Spleen (tissue), 11 donors: ENCODE data around the gene ZNF516. TPM values are rescaled to one million over a fixed set of nuclear protein-coding genes. Genes with fewer than 3 reads are reported as not detected.

ENCODE experiments used
- DNase-seq: peaks from one replicate; pipeline ENCODE4 v3.0.0-alpha.2; 2020
- H3K27ac ChIP-seq, 8 donors: fragments of 200-600 bp; sonication (generic) in 7 of 8; 1 replicate in 4 of 8; 2 replicates in 4 of 8; pipeline versions ENCODE4 v1.5.0 to v1.8.0; 2016 to 2021; ENCODE audit warnings: inconsistent platforms in 4 of 8, mild to moderate bottlenecking in 4 of 8, moderate library complexity in 1 of 8
- H3K27me3 ChIP-seq, 7 donors: fragments of 200-600 bp; sonication (generic) in 6 of 7; replicated peaks in 1 of 7; 1 replicate in 4 of 7; 2 replicates in 3 of 7; pipeline versions ENCODE4 v1.5.0 to v1.8.0; 2016 to 2021; ENCODE audit warnings: inconsistent platforms in 3 of 7, mild to moderate bottlenecking in 1 of 7
- H3K36me3 ChIP-seq, 6 donors: fragments of 200-600 bp; sonication (generic) in 5 of 6; 1 replicate in 4 of 6; 2 replicates in 2 of 6; pipeline versions ENCODE4 v1.5.0 to v1.8.0; 2016 to 2021; ENCODE audit warnings: inconsistent platforms in 2 of 6
- H3K4me1 ChIP-seq, 6 donors: fragments of 200-600 bp; sonication (generic) in 5 of 6; 1 replicate in 3 of 6; 2 replicates in 3 of 6; pipeline versions ENCODE4 v1.5.0 to v1.8.0; 2016 to 2021; ENCODE audit warnings: inconsistent platforms in 3 of 6
- H3K4me3 ChIP-seq, 8 donors: fragments of 200-600 bp; sonication (generic) in 7 of 8; 1 replicate in 4 of 8; 2 replicates in 4 of 8; pipeline versions ENCODE4 v1.5.0 to v1.8.0; 2016 to 2021; ENCODE audit warnings: inconsistent platforms in 4 of 8, mild to moderate bottlenecking in 4 of 8, moderate library complexity in 2 of 8
- H3K9me3 ChIP-seq, 8 donors: fragments of 200-600 bp; sonication (generic) in 7 of 8; 1 replicate in 4 of 8; 2 replicates in 4 of 8; pipeline versions ENCODE4 v1.5.0 to v1.8.0; 2016 to 2021; ENCODE audit warnings: inconsistent platforms in 4 of 8
- POLR2A ChIP-seq, 3 donors: fragments of 450-650 bp; IDR thresholded peaks; one replicate each; pipeline ENCODE4 v1.5.1; 2017; ENCODE audit warnings: antibody characterized with exemption in 3 of 3, mild to moderate bottlenecking in 1 of 3
- POLR2AphosphoS5 ChIP-seq, 3 donors: sonication (generic); formaldehyde crosslinking; IDR thresholded peaks; one replicate each; pipeline ENCODE4 v1.5.1; 2017; ENCODE audit warnings: antibody characterized with exemption in 3 of 3
- WGBS, 5 donors: extraction: QIAGEN DNeasy Blood & Tissue Kit in 3 of 5; methylation state at CpG; one replicate each; pipeline versions ENCODE4 v1.1.5 to v1.1.7; 2013 to 2018; 5-methylcytosine and 5-hydroxymethylcytosine counted together
- intact Hi-C: fragments of 100-400 bp; cut with DNase I; formaldehyde crosslinking; loops from one replicate; pipeline ENCODE4 v1.15.0; 2023; ENCODE audit warnings: low total_unique reads
- polyA plus RNA-seq, 3 donors: library from polyadenylated mRNA; stranded (reverse); fragments of 200-250 nt; gene quantifications; one replicate each; pipeline ENCODE4 v1.2.1, GENCODE V29; 2013
- total RNA-seq, 7 donors: library from RNA; depleted of rRNA in 3 of 7; stranded (reverse); fragments of >200 nt in 3 of 7; fragmentation: NEBNext Ultra II Directional in 4 of 7; extraction: Animal tissue kit (Norgen Biotek cat#: 25700) in 4 of 7; gene quantifications; one replicate each; pipeline versions ENCODE4 v1.1.0 to v1.2.1, GENCODE V29; 2016 to 2021
- TF ChIP-seq, protein P1 (sequence below), 11 experiments: fragments of 200-600 bp in 7 of 11; fragments of 450-650 bp in 4 of 11; sonication (generic) in 4 of 11; IDR thresholded peaks in 8 of 11; conservative IDR thresholded peaks in 3 of 11; 1 replicate in 7 of 11; 2 replicates in 4 of 11; pipeline versions ENCODE4 v1.4.0 to v1.8.0; 2016 to 2021; ENCODE audit warnings: antibody characterized with exemption in 11 of 11, inconsistent platforms in 4 of 11, mild to moderate bottlenecking in 1 of 11
- donor health status: healthy with polysubstance abuse.
- donor health status: DM: no; HTN: no; CAD: no; lungs with moderate emphysema.
- donor health status: DM: no; HTN: no; CAD: no.
- donor health status: Bipolar disorder and iron deficiency.
- donor health status: healthy.
- donor health status: DM: no; HTN: no; CAD: no.
- donor health status: DM: yes; HTN: yes; CAD: no.

ZNF516 gene
- total and polyA plus RNA-seq, 10 donors = 4.5 to 58.4 (median 40.0) TPM

- no peak for DNase-seq
- WGBS, 5 donors = 46 to 57% (median 48%) methylated on average over 12 of the region's 12 CpGs
- Histone ChIP-seq H3K4me3 (no peak overlapping the region), H3K27me3 (no peaks in the 10 kb centered on the region), H3K4me1 (peaks cover 0 to 60% (median 24%) of the 10 kb centered on the region in 6 donors), H3K27ac (peak overlapping the region in 1 of 8 donors; percentile 7), H3K36me3 (peaks cover 0 to 57% (median 27%) of the 10 kb centered on the region in 6 donors), H3K9me3 (no peaks in the 10 kb centered on the region)
- TF ChIP-seq, protein P1, sequence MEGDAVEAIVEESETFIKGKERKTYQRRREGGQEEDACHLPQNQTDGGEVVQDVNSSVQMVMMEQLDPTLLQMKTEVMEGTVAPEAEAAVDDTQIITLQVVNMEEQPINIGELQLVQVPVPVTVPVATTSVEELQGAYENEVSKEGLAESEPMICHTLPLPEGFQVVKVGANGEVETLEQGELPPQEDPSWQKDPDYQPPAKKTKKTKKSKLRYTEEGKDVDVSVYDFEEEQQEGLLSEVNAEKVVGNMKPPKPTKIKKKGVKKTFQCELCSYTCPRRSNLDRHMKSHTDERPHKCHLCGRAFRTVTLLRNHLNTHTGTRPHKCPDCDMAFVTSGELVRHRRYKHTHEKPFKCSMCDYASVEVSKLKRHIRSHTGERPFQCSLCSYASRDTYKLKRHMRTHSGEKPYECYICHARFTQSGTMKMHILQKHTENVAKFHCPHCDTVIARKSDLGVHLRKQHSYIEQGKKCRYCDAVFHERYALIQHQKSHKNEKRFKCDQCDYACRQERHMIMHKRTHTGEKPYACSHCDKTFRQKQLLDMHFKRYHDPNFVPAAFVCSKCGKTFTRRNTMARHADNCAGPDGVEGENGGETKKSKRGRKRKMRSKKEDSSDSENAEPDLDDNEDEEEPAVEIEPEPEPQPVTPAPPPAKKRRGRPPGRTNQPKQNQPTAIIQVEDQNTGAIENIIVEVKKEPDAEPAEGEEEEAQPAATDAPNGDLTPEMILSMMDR (IDR thresholded peaks at IDR 0.05 in 8 of 11, conservative IDR thresholded peaks at IDR 0.05 in 3 of 11) = no peak
- no peak for TF ChIP-seq POLR2AphosphoS5 (IDR thresholded peaks at IDR 0.05)
- TF ChIP-seq POLR2A (IDR thresholded peaks at IDR 0.05) = no peak
- intact Hi-C loops = no loop called here
These were observed 120.4 kb downstream of the ZNF516 start for GRCh38 chr18:76374330-76375281.

DNA sequence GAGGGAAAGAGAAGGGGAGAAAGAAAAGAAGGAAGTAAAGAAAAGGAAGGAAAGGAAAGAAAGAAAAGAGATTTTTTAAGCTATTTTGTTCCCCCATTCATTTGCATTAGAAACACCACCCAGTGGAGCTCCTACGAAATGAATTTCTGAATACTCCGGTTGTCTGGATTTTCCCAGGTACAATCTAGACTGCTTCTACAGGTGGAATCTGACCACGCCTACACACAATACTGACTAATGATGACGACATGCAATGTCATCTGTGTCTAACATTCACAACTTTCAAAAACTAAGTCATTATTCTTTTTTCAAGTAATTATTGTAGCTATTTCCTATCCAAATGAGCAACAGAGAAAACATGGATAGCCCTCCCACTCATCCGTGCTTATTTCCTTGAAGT lies 121.7 kb downstream of the ZNF516 start:
- intact Hi-C loops = no loop called here
- H3K27ac ChIP-seq = no peak overlapping the region
- TF ChIP-seq POLR2AphosphoS5 (IDR thresholded peaks at IDR 0.05) = no peak
- TF ChIP-seq POLR2A (IDR thresholded peaks at IDR 0.05) = no peak
- TF ChIP-seq, protein P1 (IDR thresholded peaks at IDR 0.05 in 8 of 11, conservative IDR thresholded peaks at IDR 0.05 in 3 of 11) = no peak
- WGBS, 5 donors = 86 to 96% (median 92%) methylated on average over 5 of the region's 5 CpGs
- H3K36me3 ChIP-seq = peaks cover 0 to 54% (median 15%) of the 10 kb centered on the region in 6 donors
- peaks cover 0 to 49% (median 21%) of the 10 kb centered on the region in 6 donors for H3K4me1 ChIP-seq
- DNase-seq = no peak
- H3K27me3 ChIP-seq = no peaks in the 10 kb centered on the region
- no peaks in the 10 kb centered on the region for H3K9me3 ChIP-seq
- H3K4me3 ChIP-seq = no peak overlapping the region

GRCh38 chr18:76371301-76372203 lies 123.5 kb downstream of the ZNF516 start:
- 88 to 97% (median 96%) methylated on average over 37 to 43 of the region's 43 CpGs for WGBS, 5 donors
- peaks cover 0 to 33% (median 21%) of the 10 kb centered on the region in 6 donors for H3K4me1 ChIP-seq

More at GRCh38 chr18:76371301-76372203, 123.5 kb downstream of the ZNF516 start:
- H3K36me3 ChIP-seq = peaks cover 0 to 50% (median 15%) of the 10 kb centered on the region in 6 donors
- no peak overlapping the region for H3K4me3 ChIP-seq
- peak; percentile 69 for DNase-seq
- intact Hi-C loops = no loop called here
- TF ChIP-seq, protein P1 (IDR thresholded peaks at IDR 0.05 in 8 of 11, conservative IDR thresholded peaks at IDR 0.05 in 3 of 11) = no peak
- peak in 1 of 3 donors; percentile 30 for TF ChIP-seq POLR2AphosphoS5 (IDR thresholded peaks at IDR 0.05)
- H3K27ac ChIP-seq = no peak overlapping the region
- no peaks in the 10 kb centered on the region for H3K9me3 ChIP-seq
- no peaks in the 10 kb centered on the region for H3K27me3 ChIP-seq
